BLaER1 treated with 17β-estradiol and CSF1 and Interleukin-3, amounts not matched to agents 10 nM and 100 nM (cell line): Measurements from ENCODE around the gene KHDC4.
"Not testable (repeated sequence)": the region's sequence is repeated elsewhere in the genome, so short reads cannot be mapped to it uniquely, and the experiment has no call there.

Experiments used
- H3K27ac ChIP-seq, 11 experiments: shearing (Covaris generic); formaldehyde crosslinking; 2 replicates each; pipeline ENCODE4 v1.8.1; 2022
- H3K27me3 ChIP-seq, 11 experiments: shearing (Covaris generic); formaldehyde crosslinking; 2 replicates each; pipeline ENCODE4 v1.8.1; 2022
- H3K36me3 ChIP-seq, 11 experiments: shearing (Covaris generic); formaldehyde crosslinking; 2 replicates each; pipeline ENCODE4 v1.8.1; 2022
- H3K4me1 ChIP-seq, 10 experiments: shearing (Covaris generic); formaldehyde crosslinking; 2 replicates each; pipeline ENCODE4 v1.8.1; 2022
- H3K4me2 ChIP-seq, 11 experiments: shearing (Covaris generic); formaldehyde crosslinking; 2 replicates each; pipeline ENCODE4 v1.8.1; 2022
- H3K4me3 ChIP-seq, 10 experiments: shearing (Covaris generic); formaldehyde crosslinking; 2 replicates each; pipeline ENCODE4 v1.8.1; 2022
- H3K9ac ChIP-seq, 11 experiments: shearing (Covaris generic); formaldehyde crosslinking; 2 replicates each; pipeline ENCODE4 v1.8.1; 2022
- H3K9me3 ChIP-seq, 11 experiments: shearing (Covaris generic); formaldehyde crosslinking; replicated peaks in 1 of 11; 2 replicates each; pipeline ENCODE4 v1.8.1; 2022
- H4K20me1 ChIP-seq, 11 experiments: shearing (Covaris generic); formaldehyde crosslinking; 2 replicates each; pipeline ENCODE4 v1.8.1; 2022
- Cebpa-rat ChIP-seq, 11 experiments: shearing (Covaris generic); IDR thresholded peaks; 2 replicates each; pipeline ENCODE4 v1.8.1; 2022

KHDC4 gene

GRCh38 chr1:155897746-155898145, 36.5 kb downstream of the KHDC4 start:
- H3K4me3 ChIP-seq = no peak overlapping the region
- H3K27me3 ChIP-seq = no peaks in the 10 kb centered on the region
- H3K36me3 ChIP-seq = peaks cover 65 to 88% (median 73%) of the 10 kb centered on the region in 11 experiments
- no peak overlapping the region for H3K27ac ChIP-seq
- peaks cover 6 to 21% (median 14%) of the 10 kb centered on the region in 10 experiments; a peak in 17 of 20 replicates for H3K4me1 ChIP-seq
- no peak overlapping the region for H3K4me2 ChIP-seq
- no peak for TF ChIP-seq Cebpa-rat (IDR thresholded peaks at IDR 0.05)
- no peaks in the 10 kb centered on the region for H3K9me3 ChIP-seq
- H3K9ac ChIP-seq = no peak overlapping the region
- H4K20me1 ChIP-seq = peaks cover 0 to 57% (median 16%) of the 10 kb centered on the region in 11 experiments; a peak in 11 of 22 replicates

- peaks cover 52 to 75% (median 60%) of the 10 kb centered on the region in 11 experiments for H3K36me3 ChIP-seq
Measured at GRCh38 chr1:155896476-155896875, 37.7 kb downstream of the KHDC4 start.

GRCh38 chr1:155895617-155896016, 38.6 kb downstream of the KHDC4 start:
- H3K9me3 ChIP-seq, H3K27ac ChIP-seq, H3K4me3 ChIP-seq, H3K9ac ChIP-seq, H3K4me2 ChIP-seq, H3K27me3 ChIP-seq: not testable (repeated sequence)
- peaks cover 0 to 44% (median 14%) of the 10 kb centered on the region in 11 experiments; a peak in 10 of 22 replicates for H4K20me1 ChIP-seq
- peaks cover 6 to 26% (median 14%) of the 10 kb centered on the region in 10 experiments; a peak in 17 of 20 replicates for H3K4me1 ChIP-seq
- H3K36me3 ChIP-seq = peaks cover 44 to 66% (median 52%) of the 10 kb centered on the region in 11 experiments

More at GRCh38 chr1:155896476-155896875, 37.7 kb downstream of the KHDC4 start:
- not testable (repeated sequence) for H3K9me3 ChIP-seq, H3K27me3 ChIP-seq, H3K4me2 ChIP-seq, H3K9ac ChIP-seq, H3K4me3 ChIP-seq, H3K27ac ChIP-seq
- peaks cover 6 to 26% (median 14%) of the 10 kb centered on the region in 10 experiments; a peak in 17 of 20 replicates for H3K4me1 ChIP-seq
- H4K20me1 ChIP-seq = peaks cover 0 to 48% (median 14%) of the 10 kb centered on the region in 11 experiments; a peak in 11 of 22 replicates

- Histone ChIP-seq H3K9me3 (no peaks in the 10 kb centered on the region), H3K4me3 (no peak overlapping the region), H3K4me1 (peaks cover 6 to 26% (median 14%) of the 10 kb centered on the region in 10 experiments; a peak in 17 of 20 replicates), H3K36me3 (peaks cover 25 to 63% (median 35%) of the 10 kb centered on the region in 11 experiments), H3K4me2 (peak overlapping the region in 6 of 11 experiments; percentile 16 to 50 (median 36); a peak in 11 of 22 replicates), H3K9ac (peak overlapping the region in 2 of 11 experiments; percentile 14 to 29; a peak in 3 of 22 replicates), H4K20me1 (peaks cover 0 to 23% (median 5%) of the 10 kb centered on the region in 11 experiments; a peak in 7 of 22 replicates), H3K27me3 (no peaks in the 10 kb centered on the region), H3K27ac (peak overlapping the region in 4 of 11 experiments; percentile 4 to 41 (median 11); a peak in 8 of 22 replicates)
- 0 out of 22 replicates have a peak, but pooled peaks of 1 of the 11 experiments have one; percentile 13 for TF ChIP-seq Cebpa-rat (IDR thresholded peaks at IDR 0.05)
Measured at GRCh38 chr1:155893389-155894142, 40.6 kb downstream of the KHDC4 start.

GRCh38 chr1:155892796-155893195, 41.4 kb downstream of the KHDC4 start:
- Histone ChIP-seq H3K27ac (peak overlapping the region in 3 of 11 experiments; percentile 2 to 27 (median 18); a peak in 3 of 22 replicates), H4K20me1 (peaks cover 0 to 17% (median 3%) of the 10 kb centered on the region in 11 experiments; a peak in 5 of 22 replicates), H3K36me3 (peaks cover 23 to 63% (median 38%) of the 10 kb centered on the region in 11 experiments), H3K4me2 (no peak overlapping the region), H3K4me3 (no peak overlapping the region), H3K9me3 (no peaks in the 10 kb centered on the region), H3K4me1 (peaks cover 6 to 26% (median 14%) of the 10 kb centered on the region in 10 experiments; a peak in 17 of 20 replicates), H3K27me3 (no peaks in the 10 kb centered on the region), H3K9ac (0 out of 22 replicates have a peak overlapping the region, but pooled peaks of 1 of the 11 experiments have one; percentile 2)
- no peak for TF ChIP-seq Cebpa-rat (IDR thresholded peaks at IDR 0.05)

GRCh38 chr1:155890251-155890650, 44.0 kb downstream of the KHDC4 start:
- no peak overlapping the region for H3K27ac ChIP-seq
- H3K4me2 ChIP-seq = no peak overlapping the region
- H3K27me3 ChIP-seq = no peaks in the 10 kb centered on the region

GRCh38 chr1:155889566-155889965, 44.6 kb downstream of the KHDC4 start:
- peaks cover 6 to 24% (median 14%) of the 10 kb centered on the region in 10 experiments; a peak in 17 of 20 replicates for H3K4me1 ChIP-seq
- no peak overlapping the region for H3K27ac ChIP-seq
- peaks cover 8 to 63% (median 42%) of the 10 kb centered on the region in 11 experiments; a peak in 20 of 22 replicates for H3K36me3 ChIP-seq
- H3K4me3 ChIP-seq = no peak overlapping the region
- H3K9ac ChIP-seq = no peak overlapping the region
- H4K20me1 ChIP-seq = peaks cover 0 to 18% (median 0%) of the 10 kb centered on the region in 11 experiments; a peak in 3 of 22 replicates
- no peaks in the 10 kb centered on the region for H3K27me3 ChIP-seq
- H3K9me3 ChIP-seq = no peaks in the 10 kb centered on the region
- no peak for TF ChIP-seq Cebpa-rat (IDR thresholded peaks at IDR 0.05)
- no peak overlapping the region for H3K4me2 ChIP-seq

More at GRCh38 chr1:155890251-155890650, 44.0 kb downstream of the KHDC4 start:
- H3K4me1 ChIP-seq = peaks cover 6 to 26% (median 14%) of the 10 kb centered on the region in 10 experiments; a peak in 17 of 20 replicates
- TF ChIP-seq Cebpa-rat (IDR thresholded peaks at IDR 0.05) = no peak
- peaks cover 10 to 63% (median 37%) of the 10 kb centered on the region in 11 experiments; a peak in 20 of 22 replicates for H3K36me3 ChIP-seq
- H3K4me3 ChIP-seq = no peak overlapping the region
- no peak overlapping the region for H3K9ac ChIP-seq
- no peaks in the 10 kb centered on the region for H3K9me3 ChIP-seq
- H4K20me1 ChIP-seq = peaks cover 0 to 11% (median 0%) of the 10 kb centered on the region in 11 experiments; a peak in 3 of 22 replicates

GRCh38 chr1:155888481-155888880, 45.7 kb downstream of the KHDC4 start:
- Histone ChIP-seq H3K36me3 (peaks cover 12 to 67% (median 52%) of the 10 kb centered on the region in 11 experiments; a peak in 21 of 22 replicates), H3K27me3 (no peaks in the 10 kb centered on the region), H3K27ac (no peak overlapping the region), H3K4me1 (peaks cover 2 to 13% (median 4%) of the 10 kb centered on the region in 10 experiments; a peak in 17 of 20 replicates), H3K9ac (no peak overlapping the region), H3K4me2 (no peak overlapping the region), H3K9me3 (no peaks in the 10 kb centered on the region), H4K20me1 (peaks cover 0 to 27% (median 0%) of the 10 kb centered on the region in 11 experiments; a peak in 4 of 22 replicates), H3K4me3 (no peak overlapping the region)
- no peak for TF ChIP-seq Cebpa-rat (IDR thresholded peaks at IDR 0.05)

GRCh38 chr1:155884982-155885381, 49.2 kb downstream of the KHDC4 start:
- TF ChIP-seq Cebpa-rat (IDR thresholded peaks at IDR 0.05) = no peak
- Histone ChIP-seq H3K36me3 (peaks cover 46 to 99% (median 83%) of the 10 kb centered on the region in 11 experiments), H3K27me3 (no peaks in the 10 kb centered on the region; a peak in 1 of 22 replicates), H3K27ac (no peak overlapping the region), H3K9ac (no peak overlapping the region), H3K9me3 (no peaks in the 10 kb centered on the region), H4K20me1 (peaks cover 0 to 42% (median 0%) of the 10 kb centered on the region in 11 experiments; a peak in 7 of 22 replicates), H3K4me1 (no peaks in the 10 kb centered on the region), H3K4me2 (no peak overlapping the region), H3K4me3 (no peak overlapping the region)
